Nephron progenitor cell (in vitro differentiated cells): ENCODE measurements around the gene SLC39A13.

Experiments used
- DNase-seq: peaks from one replicate; pipeline ENCODE4 v3.0.0; 2021
- H3K27ac Mint-ChIP-seq: 2 replicates; pipeline ENCODE4 v1.8.0; 2021; ENCODE audit warnings: mild to moderate bottlenecking, moderate library complexity, mixed read lengths
- H3K27me3 Mint-ChIP-seq: 2 replicates; pipeline ENCODE4 v1.8.0; 2021; ENCODE audit warnings: mild to moderate bottlenecking, low read depth, mixed read lengths; ENCODE audit not compliant: poor library complexity
- H3K36me3 Mint-ChIP-seq: 2 replicates; pipeline ENCODE4 v1.8.0; 2021; ENCODE audit warnings: low read depth, mixed read lengths
- H3K4me1 Mint-ChIP-seq: 2 replicates; pipeline ENCODE4 v1.8.0; 2021; ENCODE audit warnings: mixed read lengths
- H3K4me3 Mint-ChIP-seq: 2 replicates; pipeline ENCODE4 v1.8.0; 2021; ENCODE audit warnings: mild to moderate bottlenecking, moderate library complexity, mixed read lengths
- H3K9me3 Mint-ChIP-seq: 2 replicates; pipeline ENCODE4 v1.8.0; 2021; ENCODE audit warnings: mild to moderate bottlenecking, moderate library complexity, mixed read lengths
- TF ChIP-seq, protein P1 (sequence below): fragments of 200-600 bp; sonication (generic); IDR thresholded peaks from 2 replicates; pipeline ENCODE4 v1.5.0; 2021; ENCODE audit warnings: antibody characterized with exemption

SLC39A13 gene

GRCh38 chr11:47366020-47366490 is 42.3 kb upstream of the SLC39A13 start:
- H3K27me3 Mint-ChIP-seq = peaks cover 22% of the 10 kb centered on the region
- no peaks in the 10 kb centered on the region for H3K4me1 Mint-ChIP-seq
- no peak overlapping the region for H3K4me3 Mint-ChIP-seq
- H3K36me3 Mint-ChIP-seq = no peaks in the 10 kb centered on the region
- peaks cover 4% of the 10 kb centered on the region for H3K9me3 Mint-ChIP-seq
- no peak for DNase-seq
- H3K27ac Mint-ChIP-seq = no peak overlapping the region
- TF ChIP-seq, protein P1, sequence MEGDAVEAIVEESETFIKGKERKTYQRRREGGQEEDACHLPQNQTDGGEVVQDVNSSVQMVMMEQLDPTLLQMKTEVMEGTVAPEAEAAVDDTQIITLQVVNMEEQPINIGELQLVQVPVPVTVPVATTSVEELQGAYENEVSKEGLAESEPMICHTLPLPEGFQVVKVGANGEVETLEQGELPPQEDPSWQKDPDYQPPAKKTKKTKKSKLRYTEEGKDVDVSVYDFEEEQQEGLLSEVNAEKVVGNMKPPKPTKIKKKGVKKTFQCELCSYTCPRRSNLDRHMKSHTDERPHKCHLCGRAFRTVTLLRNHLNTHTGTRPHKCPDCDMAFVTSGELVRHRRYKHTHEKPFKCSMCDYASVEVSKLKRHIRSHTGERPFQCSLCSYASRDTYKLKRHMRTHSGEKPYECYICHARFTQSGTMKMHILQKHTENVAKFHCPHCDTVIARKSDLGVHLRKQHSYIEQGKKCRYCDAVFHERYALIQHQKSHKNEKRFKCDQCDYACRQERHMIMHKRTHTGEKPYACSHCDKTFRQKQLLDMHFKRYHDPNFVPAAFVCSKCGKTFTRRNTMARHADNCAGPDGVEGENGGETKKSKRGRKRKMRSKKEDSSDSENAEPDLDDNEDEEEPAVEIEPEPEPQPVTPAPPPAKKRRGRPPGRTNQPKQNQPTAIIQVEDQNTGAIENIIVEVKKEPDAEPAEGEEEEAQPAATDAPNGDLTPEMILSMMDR = no peak

- Mint-ChIP-seq H3K27me3 (peaks cover 22% of the 10 kb centered on the region), H3K4me1 (peaks cover 8% of the 10 kb centered on the region), H3K27ac (no peak overlapping the region), H3K9me3 (peaks cover 4% of the 10 kb centered on the region), H3K4me3 (no peak overlapping the region), H3K36me3 (no peaks in the 10 kb centered on the region)
- TF ChIP-seq, protein P1 = no peak
- no peak for DNase-seq
These were observed 38.7 kb upstream of the SLC39A13 start for GRCh38 chr11:47369676-47370075.

DNA sequence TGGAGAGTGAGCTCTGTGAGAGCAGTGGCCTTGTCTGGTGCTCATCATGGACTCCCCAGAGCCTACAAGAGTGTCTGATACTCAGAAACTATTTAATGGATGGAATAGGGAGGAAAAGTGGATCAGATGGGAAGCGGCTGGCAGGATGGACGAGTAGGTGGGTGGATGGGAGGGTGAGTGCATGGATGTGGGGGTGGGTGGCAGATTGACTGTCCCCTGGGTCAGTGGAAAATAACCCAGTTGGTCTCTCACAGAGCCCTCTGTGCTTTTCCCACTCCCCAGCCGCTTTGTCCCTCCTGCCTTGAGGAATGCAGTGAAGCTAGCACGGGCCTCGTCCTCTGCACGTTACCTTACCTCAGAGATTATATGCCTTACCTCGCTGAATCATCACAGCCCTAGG is 36.0 kb upstream of the SLC39A13 start:
- Mint-ChIP-seq H3K4me3 (no peak overlapping the region), H3K27ac (peak overlapping the region; percentile 30), H3K9me3 (no peaks in the 10 kb centered on the region), H3K36me3 (no peaks in the 10 kb centered on the region), H3K4me1 (peaks cover 22% of the 10 kb centered on the region), H3K27me3 (peaks cover 17% of the 10 kb centered on the region)
- TF ChIP-seq, protein P1 = no peak
- DNase-seq = no peak

- Mint-ChIP-seq H3K9me3 (no peaks in the 10 kb centered on the region), H3K27ac (no peak overlapping the region), H3K4me1 (peaks cover 28% of the 10 kb centered on the region), H3K4me3 (no peak overlapping the region), H3K27me3 (peaks cover 10% of the 10 kb centered on the region), H3K36me3 (no peaks in the 10 kb centered on the region)
- TF ChIP-seq, protein P1 = peak; percentile 96
- peak; percentile 92 for DNase-seq
These were observed 34.3 kb upstream of the SLC39A13 start for GRCh38 chr11:47373876-47374719.

- H3K4me3 Mint-ChIP-seq = no peak overlapping the region
- H3K27me3 Mint-ChIP-seq = peaks cover 4% of the 10 kb centered on the region
- TF ChIP-seq, protein P1 = no peak
- DNase-seq = no peak
- no peak overlapping the region for H3K27ac Mint-ChIP-seq
- no peaks in the 10 kb centered on the region for H3K9me3 Mint-ChIP-seq
- H3K36me3 Mint-ChIP-seq = no peaks in the 10 kb centered on the region
- H3K4me1 Mint-ChIP-seq = peaks cover 28% of the 10 kb centered on the region
These were observed 33.7 kb upstream of the SLC39A13 start for GRCh38 chr11:47374720-47375019.

- no peak for DNase-seq
- Mint-ChIP-seq H3K27ac (no peak overlapping the region), H3K36me3 (no peaks in the 10 kb centered on the region), H3K4me1 (peaks cover 28% of the 10 kb centered on the region), H3K27me3 (peaks cover under 1% of the 10 kb centered on the region), H3K9me3 (no peaks in the 10 kb centered on the region), H3K4me3 (no peak overlapping the region)
- TF ChIP-seq, protein P1 = no peak
These were observed 33.4 kb upstream of the SLC39A13 start for GRCh38 chr11:47375020-47375419.
